Fibroblast of lung (primary cell): ENCODE results near the gene HOMEZ. TPM values are rescaled to one million over a fixed set of nuclear protein-coding genes. Genes with fewer than 3 reads are reported as not detected.
"Not testable (repeated sequence)": the region's sequence is repeated elsewhere in the genome, so short reads cannot be mapped to it uniquely, and the experiment has no call there.

Experiments
- DNase-seq, 2 donors: peaks; one replicate each; pipeline versions ENCODE4 v3.0.0 to v3.0.0-alpha.2; 2010; ENCODE audit warnings: low read depth in 2 of 2
- H2AFZ ChIP-seq: 2 replicates; pipeline ENCODE4 v1.5.1; 2012; ENCODE audit warnings: low read length, control low read depth, inconsistent platforms
- H3K27ac ChIP-seq: 2 replicates; pipeline ENCODE4 v1.5.1; 2011; ENCODE audit warnings: low read length, control low read depth; ENCODE audit not compliant: insufficient read depth
- H3K27me3 ChIP-seq: 2 replicates; pipeline ENCODE4 v1.5.1; 2011; ENCODE audit warnings: mild to moderate bottlenecking, low read length; ENCODE audit not compliant: control insufficient read depth, insufficient read depth
- H3K36me3 ChIP-seq: 2 replicates; pipeline ENCODE4 v1.5.1; 2011; ENCODE audit warnings: low read length; ENCODE audit not compliant: control insufficient read depth, insufficient read depth
- H3K4me1 ChIP-seq: 2 replicates; pipeline ENCODE4 v1.5.1; 2011; ENCODE audit warnings: low read length; ENCODE audit not compliant: control insufficient read depth, insufficient read depth; ENCODE audit errors: extremely low read depth
- H3K4me2 ChIP-seq: 2 replicates; pipeline ENCODE4 v1.5.1; 2011; ENCODE audit warnings: low read length, control low read depth; ENCODE audit not compliant: insufficient read depth; ENCODE audit errors: extremely low read depth
- H3K4me3 ChIP-seq, 4 experiments: fragments of 200-600 bp in 1 of 4; sonication (generic) in 1 of 4; replicated peaks in 1 of 4; 2 replicates each; pipeline ENCODE4 v1.5.1; 2011 to 2016; ENCODE audit warnings: low read length in 4 of 4, low read depth in 3 of 4, mild to moderate bottlenecking in 3 of 4, control low read depth in 2 of 4, inconsistent platforms in 1 of 4, mixed read lengths in 1 of 4; ENCODE audit not compliant: insufficient read depth in 1 of 4; ENCODE audit errors: control extremely low read depth in 1 of 4
- H3K79me2 ChIP-seq: 2 replicates; pipeline ENCODE4 v1.5.1; 2012; ENCODE audit warnings: mild to moderate bottlenecking, low read length, inconsistent platforms; ENCODE audit not compliant: control insufficient read depth, insufficient read depth
- H3K9ac ChIP-seq: 2 replicates; pipeline ENCODE4 v1.5.1; 2011; ENCODE audit warnings: mild to moderate bottlenecking, low read length, control low read depth; ENCODE audit not compliant: insufficient read depth
- H3K9me3 ChIP-seq: 2 replicates; pipeline ENCODE4 v1.5.1; 2012; ENCODE audit warnings: low read depth, low read length; ENCODE audit not compliant: control insufficient read depth, insufficient read depth
- H4K20me1 ChIP-seq: 2 replicates; pipeline ENCODE4 v1.5.1; 2011; ENCODE audit warnings: low read length; ENCODE audit not compliant: control insufficient read depth, insufficient read depth; ENCODE audit errors: extremely low read depth
- CTCF ChIP-seq, 2 donors: IDR thresholded peaks in 1 of 2; conservative IDR thresholded peaks in 1 of 2; 1 replicate in 1 of 2; 2 replicates in 1 of 2; pipeline ENCODE4 v1.5.1; 2011 to 2012; ENCODE audit warnings: low read length in 2 of 2, control low read depth in 1 of 2, inconsistent platforms in 1 of 2, low read depth in 1 of 2, mild to moderate bottlenecking in 1 of 2
- EZH2 ChIP-seq: IDR thresholded peaks from 2 replicates; pipeline ENCODE4 v1.5.1; 2012; ENCODE audit warnings: low read length, control low read depth, mild to moderate bottlenecking; ENCODE audit errors: missing control alignments
- polyA plus RNA-seq, 2 donors: library from polyadenylated mRNA; depleted of rRNA in 1 of 2; stranded (reverse) in 1 of 2; unstranded in 1 of 2; fragments of >200 nt; gene quantifications; 2 replicates each; pipeline ENCODE4 v1.2.1, GENCODE V29; 2011 to 2012; ENCODE audit warnings: missing spikeins in 1 of 2
- total RNA-seq: library from RNA; depleted of rRNA; stranded (reverse); fragments of >200 nt; gene quantifications from 2 replicates; pipeline ENCODE4 v1.2.1, GENCODE V29; 2014

Gene HOMEZ
- total and polyA plus RNA-seq, 2 donors (not counting 1 experiment from before 2014, with no cell fraction given) = 4.6 to 7.9 TPM

- no peak for DNase-seq
- H2AFZ ChIP-seq = no peak overlapping the region
- H3K27ac ChIP-seq = no peak overlapping the region
- H3K9me3 ChIP-seq = no peaks in the 10 kb centered on the region
- TF ChIP-seq CTCF (conservative IDR thresholded peaks at IDR 0.05 in 1 of 2, IDR thresholded peaks at IDR 0.05 in 1 of 2; ENCODE audit: low read depth in 1 of 2, low read length in 2 of 2) = no peak
- TF ChIP-seq EZH2 = no peak
- H3K27me3 ChIP-seq = no peaks in the 10 kb centered on the region
- H3K79me2 ChIP-seq = no peaks in the 10 kb centered on the region
- no peak overlapping the region for H3K4me3 ChIP-seq
- H3K4me1 ChIP-seq = no peaks in the 10 kb centered on the region
- no peak overlapping the region for H3K9ac ChIP-seq
- H3K36me3 ChIP-seq = no peaks in the 10 kb centered on the region
- no peaks in the 10 kb centered on the region for H4K20me1 ChIP-seq
- H3K4me2 ChIP-seq = no peak overlapping the region
Measured at GRCh38 chr14:23240661-23241060, 45.3 kb downstream of the HOMEZ start.

- Histone ChIP-seq H3K36me3 (no peaks in the 10 kb centered on the region), H3K9me3 (no peaks in the 10 kb centered on the region), H3K9ac (no peak within 1 kb of the TSS), H3K27ac (no peak within 1 kb of the TSS), H4K20me1 (no peaks in the 10 kb centered on the region), H3K4me1 (no peaks in the 10 kb centered on the region), H3K27me3 (no peaks in the 10 kb centered on the region), H3K4me3 (peak within 1 kb of the TSS; percentile 15 to 58 (median 38)), H3K4me2 (peak within 1 kb of the TSS; percentile 98), H2AFZ (peak within 1 kb of the TSS; percentile 78), H3K79me2 (no peaks in the 10 kb centered on the region)
- DNase-seq = peak; percentile 67 to 79
- TF ChIP-seq EZH2 (no peak), CTCF (conservative IDR thresholded peaks at IDR 0.05 in 1 of 2, IDR thresholded peaks at IDR 0.05 in 1 of 2; ENCODE audit: low read depth in 1 of 2, low read length in 2 of 2) (no peak)
Measured at GRCh38 chr14:23237772-23238594, 47.9 kb downstream of the HOMEZ start, which contains the start of gene RNF212B. Gene RNF212B, plus strand, starts transcription at chr14:23237936. Its CDS starts 2,410 bp downstream, at chr14:23240346.

- not testable (repeated sequence) for H3K9me3 ChIP-seq, DNase-seq, H3K27ac ChIP-seq, H3K27me3 ChIP-seq, H3K4me2 ChIP-seq, H3K9ac ChIP-seq, H2AFZ ChIP-seq, H3K79me2 ChIP-seq, H4K20me1 ChIP-seq, H3K4me1 ChIP-seq, H3K4me3 ChIP-seq, H3K36me3 ChIP-seq
Measured at GRCh38 chr14:23232241-23232808, 53.6 kb downstream of the HOMEZ start.
